UCSD-AML1 (cell line): ENCODE results near the gene GLI2.
A peak's percentile ranks its signal among the peaks of the same experiment; 100 is the strongest.

Experiments used
- DNase-seq: peaks from one replicate; lab custom pipeline; 2025; ENCODE audit not compliant: unreplicated experiment; lab: John Stamatoyannopoulos, UW

Gene GLI2

GRCh38 chr2:120711694-120712093 is 24.0 kb upstream of the GLI2 start:
- no peak for DNase-seq

- no peak for DNase-seq
These were observed 23.4 kb upstream of the GLI2 start for GRCh38 chr2:120712180-120712681.

DNA sequence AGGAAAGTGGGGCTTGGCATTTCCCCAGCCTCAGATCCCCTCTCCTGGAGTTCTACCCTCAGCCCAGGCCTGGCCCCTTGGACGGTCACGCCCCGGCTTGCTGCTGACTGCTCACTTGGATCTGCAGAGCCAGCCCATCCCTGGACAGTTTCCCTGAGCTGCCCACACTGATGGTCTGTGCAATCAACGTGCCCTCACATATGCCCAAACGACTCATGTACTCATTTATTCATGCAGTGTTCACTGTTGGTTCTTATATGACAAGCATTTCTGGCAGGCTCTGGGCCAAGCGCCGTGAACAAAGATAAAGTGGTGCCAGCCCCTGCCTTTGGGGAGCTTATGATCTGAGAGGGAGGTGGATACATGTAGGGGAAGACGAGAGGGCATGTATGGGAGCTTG is 20.3 kb upstream of the GLI2 start:
- no peak for DNase-seq

DNA sequence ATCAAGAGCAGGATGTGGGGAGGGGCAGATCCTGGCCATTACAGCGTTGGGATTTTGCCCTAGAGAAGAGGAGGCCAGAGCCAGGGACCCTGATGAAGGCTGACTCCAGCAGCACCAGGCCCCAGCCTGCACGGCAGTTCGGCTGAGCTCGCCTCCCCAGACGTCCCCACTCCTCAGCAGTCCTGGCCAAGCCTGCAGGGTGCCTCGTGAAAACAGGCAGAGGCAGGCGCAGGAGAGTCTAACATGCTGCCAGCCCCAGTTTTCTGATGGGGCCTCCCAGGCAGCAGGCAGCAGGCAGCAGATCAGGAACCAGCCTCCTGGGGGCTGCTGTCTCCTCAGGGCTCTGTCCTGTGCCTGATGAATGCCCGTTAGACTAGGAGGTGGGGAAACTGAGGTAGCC is 19.7 kb upstream of the GLI2 start:
- DNase-seq, result no peak

GRCh38 chr2:120716641-120717585 is 18.8 kb upstream of the GLI2 start:
- DNase-seq, result no peak

- DNase-seq, result no peak
These were observed 16.2 kb upstream of the GLI2 start for GRCh38 chr2:120719491-120719890.

GRCh38 chr2:120720231-120720630 is 15.4 kb upstream of the GLI2 start:
- no peak for DNase-seq

DNA sequence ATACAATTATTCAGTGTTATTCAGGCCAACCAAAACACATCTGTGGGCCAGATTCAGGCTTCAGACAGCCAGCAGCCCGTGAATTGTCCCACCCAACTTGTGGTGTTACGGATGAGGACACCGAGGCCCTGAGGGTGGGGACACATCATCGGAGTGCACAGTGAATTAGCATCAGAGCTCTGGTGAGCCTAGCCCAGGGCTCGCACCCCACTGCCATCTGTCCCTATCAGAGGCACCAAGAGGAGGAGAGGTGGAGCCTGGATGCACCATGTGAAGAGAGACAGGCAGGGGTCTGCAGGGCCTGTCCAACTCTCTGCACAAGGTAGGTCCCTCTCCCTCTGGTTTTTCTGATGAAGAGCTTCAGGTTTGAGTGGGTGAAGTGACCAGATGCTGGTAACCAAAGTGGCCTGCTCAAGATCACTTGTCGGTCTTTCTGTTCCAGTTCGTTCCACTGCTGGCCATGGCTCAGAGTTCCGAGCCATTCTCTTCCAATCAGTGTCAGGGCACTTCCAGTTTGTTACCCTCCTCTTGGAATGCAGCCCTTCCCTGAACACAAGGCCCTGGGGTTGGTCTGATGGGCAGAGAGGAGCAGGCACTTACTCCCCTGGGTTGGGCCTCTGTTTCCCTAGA is 14.8 kb upstream of the GLI2 start:
- no peak for DNase-seq

DNA sequence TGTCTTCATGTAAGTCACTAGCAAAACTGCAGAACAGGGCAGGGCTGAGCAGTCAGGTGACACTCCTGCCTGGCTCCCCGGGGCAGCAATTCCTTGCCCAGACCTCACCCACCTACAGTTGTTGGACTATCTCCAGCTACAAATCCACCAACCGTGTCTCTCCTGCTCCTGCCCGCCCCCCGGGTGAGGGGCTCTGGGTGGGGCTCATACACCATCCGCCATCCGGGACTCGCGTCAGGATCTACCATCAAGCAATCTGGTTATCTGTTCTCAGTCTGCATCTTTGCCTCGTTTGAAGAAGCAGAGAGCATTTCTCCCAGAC is 13.5 kb upstream of the GLI2 start:
- DNase-seq, result no peak

- DNase-seq, result no peak
These were observed 12.9 kb upstream of the GLI2 start for GRCh38 chr2:120722568-120723421.

DNA sequence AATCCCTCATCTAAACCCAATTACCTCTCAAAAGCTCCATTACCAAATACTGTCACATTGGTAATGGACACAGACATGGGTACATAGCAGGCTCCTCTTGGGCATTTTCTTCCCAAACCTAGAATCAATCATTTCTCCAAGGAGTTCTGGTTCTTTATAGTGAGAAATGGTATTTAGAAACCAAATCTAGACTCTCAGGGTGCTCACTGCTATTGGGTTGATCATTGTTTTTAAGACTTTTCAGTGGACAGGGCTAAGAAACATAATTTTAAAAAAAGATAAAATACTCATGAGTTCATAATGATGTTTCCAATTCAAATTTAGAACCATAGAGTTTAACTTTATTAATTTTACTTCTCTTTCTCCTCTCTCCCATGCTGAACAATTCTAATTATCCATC is 9.4 kb upstream of the GLI2 start:
- DNase-seq, result no peak

DNA sequence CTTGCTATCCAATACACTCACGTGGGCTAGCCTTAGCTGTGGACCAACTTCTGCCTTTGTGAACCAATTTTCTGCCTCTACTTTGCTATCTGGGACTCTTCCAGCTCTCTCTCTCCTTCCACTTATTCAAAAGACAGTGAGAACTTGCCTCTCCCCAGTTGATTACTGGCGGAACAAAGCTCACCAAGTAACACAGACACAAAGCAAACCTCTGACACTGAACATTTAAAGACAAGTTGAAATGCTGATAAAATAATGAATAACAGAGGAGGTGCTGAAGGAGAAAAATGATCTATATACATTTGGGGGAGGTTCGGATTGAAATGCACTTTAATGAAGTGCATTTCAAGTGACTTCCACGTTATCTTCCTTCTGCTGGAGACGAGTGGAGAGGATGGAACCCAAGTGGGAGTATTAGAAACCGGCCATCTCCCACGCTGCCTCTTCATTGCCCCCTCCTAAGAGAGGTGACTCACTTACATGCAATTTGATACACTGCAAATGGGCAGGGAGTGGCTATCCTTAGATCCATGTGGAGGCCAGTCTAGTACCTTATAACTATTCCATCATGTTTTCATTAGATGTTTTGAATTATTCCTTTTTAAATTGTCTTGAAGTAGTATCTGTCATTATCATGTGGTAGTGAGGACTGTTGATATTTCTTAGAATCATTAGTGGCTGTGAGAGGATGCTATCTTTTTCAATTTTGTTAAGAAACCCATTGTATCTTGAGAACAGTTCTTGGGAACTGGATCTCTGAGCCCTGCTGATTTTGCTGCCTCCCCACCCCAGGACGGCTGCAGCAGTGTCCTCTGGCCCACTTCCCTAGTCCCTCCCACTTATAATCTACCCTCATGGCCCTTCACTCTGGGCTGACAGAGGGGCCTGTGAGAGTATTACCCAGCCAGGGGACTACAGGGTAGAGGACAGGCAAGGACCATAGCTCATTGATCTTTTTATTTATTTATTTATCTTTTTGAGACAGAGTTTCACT is 6.0 kb upstream of the GLI2 start:
- no peak for DNase-seq

DNA sequence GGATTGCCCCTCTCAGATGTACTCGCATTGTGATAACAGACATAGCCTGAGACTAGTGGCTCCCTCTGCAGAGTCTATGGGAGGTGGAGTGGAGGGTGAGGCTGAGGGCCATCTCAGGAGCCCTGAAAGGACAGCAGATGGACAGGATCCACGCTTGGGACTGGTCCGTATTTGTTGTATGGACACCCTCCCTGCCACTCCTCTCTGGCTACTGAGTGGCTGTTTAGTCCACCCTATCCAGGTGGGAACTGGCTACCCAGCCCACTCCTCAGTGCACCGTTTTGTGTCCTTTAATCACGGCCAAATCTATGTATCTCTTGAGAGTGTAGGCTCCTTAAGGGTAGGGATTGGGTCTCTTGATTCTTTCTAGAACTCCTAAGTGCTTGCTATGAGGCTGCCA is 4.5 kb upstream of the GLI2 start:
- DNase-seq, result no peak

DNA sequence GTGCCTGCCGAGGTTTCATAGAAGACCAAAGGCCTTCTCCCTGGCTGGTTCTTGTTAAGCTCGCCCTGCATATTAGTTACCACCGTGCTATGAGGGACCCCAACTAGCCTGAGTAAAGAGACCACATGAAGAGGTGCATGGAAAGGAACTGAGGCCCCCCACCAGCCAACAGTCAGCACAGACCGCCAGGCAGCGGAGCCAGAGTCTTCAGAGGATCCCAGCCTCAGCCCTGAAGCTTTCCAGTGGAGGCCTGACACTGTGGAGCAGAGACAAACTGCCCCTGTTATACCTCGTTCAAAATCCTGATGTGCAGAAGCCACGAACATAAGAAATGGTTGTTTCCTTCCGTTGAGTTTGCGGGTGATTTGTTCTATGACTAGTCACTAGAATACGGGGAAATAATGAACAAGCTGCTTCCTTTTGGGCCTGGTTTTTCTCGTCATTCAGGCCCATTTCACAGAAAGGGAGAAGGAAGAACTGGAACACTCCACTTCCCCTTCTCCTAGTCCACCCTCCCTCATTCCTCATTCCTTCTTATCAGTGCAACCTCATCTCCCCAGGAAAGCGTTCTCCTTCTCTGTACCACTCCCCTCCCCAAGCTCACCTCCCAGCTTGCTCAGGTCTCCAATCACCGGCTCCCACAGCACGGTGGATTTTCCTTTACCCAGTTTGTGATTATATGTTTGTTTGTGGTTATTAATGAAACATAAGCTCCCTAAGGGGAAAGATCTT is 3.0 kb upstream of the GLI2 start:
- DNase-seq, result peak; percentile 61

GRCh38 chr2:120733238-120733932 is 2.3 kb upstream of the GLI2 start:
- no peak for DNase-seq

DNA sequence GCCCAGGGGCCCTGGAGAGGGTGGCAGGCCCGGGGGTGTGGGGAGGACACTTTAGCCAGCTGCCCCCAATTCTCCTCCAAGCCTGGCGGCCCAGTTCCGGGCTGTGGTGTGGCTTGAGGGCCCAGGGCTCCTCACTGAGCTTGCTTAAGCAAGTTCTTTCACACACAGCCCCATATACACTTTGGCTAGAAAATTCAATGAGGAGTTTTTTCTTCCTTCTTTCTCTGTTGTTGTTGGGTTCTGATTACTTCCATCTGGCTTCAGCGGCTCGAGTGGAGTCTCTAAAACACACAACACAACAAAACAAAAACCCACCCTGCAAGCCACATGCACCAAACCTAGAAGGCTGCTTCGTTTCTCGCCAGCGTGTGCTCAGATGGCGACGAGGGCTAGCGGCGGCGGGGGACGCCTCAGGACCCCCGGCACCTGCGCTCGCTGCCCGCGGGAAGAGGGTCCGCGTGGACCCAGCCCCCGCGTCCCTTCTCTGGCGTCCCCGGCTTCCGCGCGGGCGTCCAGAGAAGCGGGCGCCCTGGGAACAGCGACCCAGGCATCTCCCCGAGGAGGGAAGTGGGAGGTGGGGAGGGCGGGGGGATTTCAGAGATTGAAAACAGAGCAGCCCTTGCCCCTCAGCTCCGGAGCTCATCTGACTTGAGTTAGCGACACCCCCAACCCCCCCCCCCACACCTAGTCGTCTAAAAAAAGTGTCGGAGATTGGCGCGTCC is 577 bp upstream of the GLI2 start:
- no peak for DNase-seq

DNA sequence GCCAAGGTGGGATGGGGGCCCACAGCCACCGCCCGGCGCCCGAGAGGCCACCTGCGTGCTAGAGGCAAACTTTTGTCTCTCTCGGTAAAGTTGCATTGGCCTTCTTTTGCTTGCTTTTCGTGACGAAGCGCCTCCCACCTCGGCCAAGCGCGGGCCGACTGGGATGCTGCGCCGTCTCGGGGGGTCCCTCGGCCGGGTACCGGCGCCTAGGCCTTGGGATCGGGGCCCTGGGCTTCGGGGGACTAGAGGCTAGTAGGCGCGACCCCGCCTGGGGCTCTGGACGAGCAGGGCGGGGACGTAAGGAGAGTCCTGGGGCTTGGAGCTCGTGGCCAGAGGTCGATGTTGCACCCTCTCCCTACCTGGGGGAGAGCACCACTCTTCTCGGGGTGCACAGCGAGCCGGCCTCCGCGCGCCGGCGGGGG is 545 bp downstream of the GLI2 start:
- no peak for DNase-seq

GRCh38 chr2:120736624-120737339 is 1.1 kb downstream of the GLI2 start:
- DNase-seq, result peak; percentile 67
